Upper lobe of left lung (tissue), 4 donors: ENCODE measurements around the gene MRPL33.

Source experiments
- POLR2AphosphoS5 ChIP-seq, 2 donors: sonication (generic); formaldehyde crosslinking; IDR thresholded peaks; one replicate each; pipeline ENCODE4 v1.5.1; 2017; ENCODE audit warnings: antibody characterized with exemption in 2 of 2
- TF ChIP-seq, protein P1 (sequence below), 6 experiments: fragments of 450-650 bp in 4 of 6; fragments of 200-600 bp in 2 of 6; sonication (generic) in 2 of 6; IDR thresholded peaks; one replicate each; pipeline ENCODE4 v1.5.1; 2016 to 2019; ENCODE audit warnings: antibody characterized with exemption in 6 of 6

GRCh38 chr2:27792759-27793158, 21.2 kb downstream of the MRPL33 start:
- no peak for TF ChIP-seq POLR2AphosphoS5 (IDR thresholded peaks at IDR 0.05)
- TF ChIP-seq, protein P1, sequence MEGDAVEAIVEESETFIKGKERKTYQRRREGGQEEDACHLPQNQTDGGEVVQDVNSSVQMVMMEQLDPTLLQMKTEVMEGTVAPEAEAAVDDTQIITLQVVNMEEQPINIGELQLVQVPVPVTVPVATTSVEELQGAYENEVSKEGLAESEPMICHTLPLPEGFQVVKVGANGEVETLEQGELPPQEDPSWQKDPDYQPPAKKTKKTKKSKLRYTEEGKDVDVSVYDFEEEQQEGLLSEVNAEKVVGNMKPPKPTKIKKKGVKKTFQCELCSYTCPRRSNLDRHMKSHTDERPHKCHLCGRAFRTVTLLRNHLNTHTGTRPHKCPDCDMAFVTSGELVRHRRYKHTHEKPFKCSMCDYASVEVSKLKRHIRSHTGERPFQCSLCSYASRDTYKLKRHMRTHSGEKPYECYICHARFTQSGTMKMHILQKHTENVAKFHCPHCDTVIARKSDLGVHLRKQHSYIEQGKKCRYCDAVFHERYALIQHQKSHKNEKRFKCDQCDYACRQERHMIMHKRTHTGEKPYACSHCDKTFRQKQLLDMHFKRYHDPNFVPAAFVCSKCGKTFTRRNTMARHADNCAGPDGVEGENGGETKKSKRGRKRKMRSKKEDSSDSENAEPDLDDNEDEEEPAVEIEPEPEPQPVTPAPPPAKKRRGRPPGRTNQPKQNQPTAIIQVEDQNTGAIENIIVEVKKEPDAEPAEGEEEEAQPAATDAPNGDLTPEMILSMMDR (IDR thresholded peaks at IDR 0.05) = no peak
